Breast epithelium (tissue), 3 donors: ENCODE measurements around the gene STMN1.

ENCODE experiments used
- CTCF ChIP-seq, 3 donors: fragments of 450-650 bp; IDR thresholded peaks; one replicate each; pipeline ENCODE4 v1.5.1; 2016 to 2017; ENCODE audit warnings: antibody characterized with exemption in 3 of 3, mild to moderate bottlenecking in 3 of 3, moderate library complexity in 3 of 3
- POLR2A ChIP-seq: fragments of 450-650 bp; IDR thresholded peaks from one replicate; pipeline ENCODE4 v1.6.1; 2016; ENCODE audit warnings: antibody characterized with exemption, mild to moderate bottlenecking, moderate library complexity
- POLR2AphosphoS5 ChIP-seq, 3 donors: sonication (generic); formaldehyde crosslinking; IDR thresholded peaks; one replicate each; pipeline ENCODE4 v1.6.1; 2017; ENCODE audit warnings: antibody characterized with exemption in 3 of 3

GRCh38 chr1:25885602-25886001, 20.6 kb downstream of the STMN1 start:
- no peak for TF ChIP-seq POLR2A
- TF ChIP-seq POLR2AphosphoS5 (IDR thresholded peaks at IDR 0.05) = no peak
- TF ChIP-seq CTCF (IDR thresholded peaks at IDR 0.05) = no peak
